HCT116 (cell line): ENCODE results near the gene RABGEF1. TPM values are rescaled to one million over a fixed set of nuclear protein-coding genes. Genes with fewer than 3 reads are reported as not detected.
"Not testable (repeated sequence)": the region's sequence is repeated elsewhere in the genome, so short reads cannot be mapped to it uniquely, and the experiment has no call there.

ENCODE experiments used
- ATAC-seq: fragments of 200-7000 bp; cut with Tn5 transposase; 2 replicates; pipeline ENCODE4 v1.9.1; 2020; ENCODE audit warnings: mild to moderate bottlenecking, moderate library complexity
- BruUV-seq: library from RNA; stranded (reverse); fragments of 400-500 nt; replicated peaks from 2 replicates; lab custom pipeline; 2021; lab: Mats Ljungman, UMichigan
- CTCF ChIA-PET: fragments of 300-600 bp; sonication (Branson Sonifier 250); formaldehyde crosslinking; loops from one replicate; lab custom pipeline; 2021; ENCODE audit warnings: antibody characterized with exemption; lab: Charles Lee
- POLR2A ChIA-PET: fragments of 300-600, 350-600 bp; sonication (Branson Sonifier 250); formaldehyde crosslinking; loops from one replicate; lab custom pipeline; 2021; ENCODE audit warnings: antibody characterized with exemption; lab: Charles Lee
- RAD21 ChIA-PET, 2 experiments: fragments of 300-600 bp; sonication (Branson Sonifier 250); formaldehyde crosslinking; loops; one replicate each; lab custom pipeline; 2023; ENCODE audit warnings: low total read pairs in 2 of 2; ENCODE audit not compliant: uncharacterized antibody in 2 of 2, unreplicated experiment in 2 of 2, low non-redundant PET in 1 of 2; lab: Charles Lee
- DNase-seq: peaks from one replicate; pipeline ENCODE4 v3.0.0-alpha.2; 2010; ENCODE audit warnings: low read depth, low spot score
- H2AFZ ChIP-seq: fragments of 200-600 bp; shearing (Covaris generic), sonication (generic); 2 replicates; pipeline ENCODE4 v1.6.1; 2017; ENCODE audit warnings: low read depth, mixed run types, mixed read lengths, antibody characterized with exemption, low read length; ENCODE audit not compliant: poor library complexity, severe bottlenecking
- H3K27ac ChIP-seq: 2 replicates; pipeline ENCODE4 v1.5.1; 2012; ENCODE audit warnings: low read depth, low read length
- H3K27me3 ChIP-seq: fragments of 200-600 bp; sonication (generic); 2 replicates; pipeline ENCODE4 v1.6.1; 2016; ENCODE audit warnings: mixed run types, low read length, mixed read lengths; ENCODE audit not compliant: insufficient read depth
- H3K36me3 ChIP-seq, 2 experiments: fragments of 200-500 bp in 1 of 2; fragments of 200-600 bp in 1 of 2; sonication (Bioruptor generic) in 1 of 2; sonication (generic) in 1 of 2; 2 replicates each; pipeline versions ENCODE4 v1.5.1 to v1.6.1; 2014 to 2016; ENCODE audit warnings: low read length in 2 of 2, inconsistent platforms in 1 of 2, mixed read lengths in 1 of 2, mixed run types in 1 of 2; ENCODE audit not compliant: insufficient read depth in 2 of 2, control insufficient read depth in 1 of 2
- H3K4me1 ChIP-seq, 2 experiments: fragments of 200-600 bp in 1 of 2; sonication (generic) in 1 of 2; 2 replicates each; pipeline versions ENCODE4 v1.5.1 to v1.6.1; 2012 to 2017; ENCODE audit warnings: low read length in 2 of 2, inconsistent platforms in 1 of 2, mild to moderate bottlenecking in 1 of 2, mixed read lengths in 1 of 2, mixed run types in 1 of 2, moderate library complexity in 1 of 2; ENCODE audit not compliant: insufficient read depth in 2 of 2, control insufficient read depth in 1 of 2
- H3K4me2 ChIP-seq: fragments of 200-600 bp; sonication (generic); 2 replicates; pipeline ENCODE4 v1.6.1; 2017; ENCODE audit warnings: mixed run types, low read length, mixed read lengths
- H3K4me3 ChIP-seq, 2 experiments: fragments of 200-600 bp in 1 of 2; sonication (generic) in 1 of 2; replicated peaks in 1 of 2; 2 replicates each; pipeline ENCODE4 v1.5.1; 2011 to 2016; ENCODE audit warnings: low read length in 2 of 2, control low read depth in 1 of 2, low read depth in 1 of 2, mild to moderate bottlenecking in 1 of 2, mixed read lengths in 1 of 2, mixed run types in 1 of 2
- H3K79me2 ChIP-seq: fragments of 200-600 bp; sonication (generic); 2 replicates; pipeline ENCODE4 v1.6.1; 2017; ENCODE audit warnings: mild to moderate bottlenecking, mixed run types, low read length, moderate library complexity, mixed read lengths; ENCODE audit not compliant: insufficient read depth
- H3K9ac ChIP-seq: fragments of 200-600 bp; sonication (generic); 2 replicates; pipeline ENCODE4 v1.6.1; 2016; ENCODE audit warnings: low read length, mixed read lengths
- H3K9me2 ChIP-seq: fragments of 200-600 bp; sonication (generic), shearing (Covaris generic); 2 replicates; pipeline ENCODE4 v1.6.1; 2017; ENCODE audit warnings: mixed run types, mild to moderate bottlenecking, moderate library complexity; ENCODE audit not compliant: insufficient read depth
- H3K9me3 ChIP-seq, 2 experiments: fragments of 200-500 bp in 1 of 2; fragments of 200-600 bp in 1 of 2; sonication (Bioruptor generic) in 1 of 2; sonication (generic) in 1 of 2; 2 replicates each; pipeline ENCODE4 v1.6.1; 2014 to 2017; ENCODE audit warnings: low read length in 2 of 2, mixed read lengths in 2 of 2, inconsistent platforms in 1 of 2, low read depth in 1 of 2, mild to moderate bottlenecking in 1 of 2, mixed run types in 1 of 2, moderate library complexity in 1 of 2; ENCODE audit not compliant: control insufficient read depth in 1 of 2, insufficient read depth in 1 of 2
- H4K20me1 ChIP-seq: fragments of 200-600 bp; sonication (generic), shearing (Covaris generic); 2 replicates; pipeline ENCODE4 v1.6.1; 2017; ENCODE audit warnings: mixed run types, mild to moderate bottlenecking, moderate library complexity; ENCODE audit not compliant: insufficient read depth
- POLR2A ChIP-seq: IDR thresholded peaks from 2 replicates; pipeline ENCODE4 v1.7.0; 2011; ENCODE audit warnings: borderline replicate concordance; ENCODE audit not compliant: insufficient read depth, insufficient read length; ENCODE audit errors: extremely low read depth
- POLR2AphosphoS5 ChIP-seq: IDR thresholded peaks from 2 replicates; pipeline ENCODE4 v1.6.1; 2011; ENCODE audit warnings: mild to moderate bottlenecking, low read depth, low read length, moderate library complexity
- RAD21 ChIP-seq: IDR thresholded peaks from 2 replicates; pipeline ENCODE4 v1.6.1; 2012; ENCODE audit warnings: low read depth, mild to moderate bottlenecking
- SIN3A ChIP-seq: IDR thresholded peaks from 2 replicates; pipeline ENCODE4 v1.6.1; 2012; ENCODE audit warnings: low read depth
- SRF ChIP-seq: IDR thresholded peaks from 2 replicates; pipeline ENCODE4 v1.6.1; 2012; ENCODE audit warnings: low read depth
- ZNF274 ChIP-seq: fragments of 200-500 bp; sonication (Bioruptor generic); IDR thresholded peaks from 2 replicates; pipeline ENCODE4 v1.6.1; 2014; ENCODE audit warnings: mild to moderate bottlenecking, low read depth, low read length, inconsistent platforms
- intact Hi-C: fragments of 100-400 bp; cut with micrococcal nuclease; formaldehyde crosslinking; loops from 2 replicates; pipeline ENCODE4 v1.10.0; 2022
- total RNA-seq: library from RNA; stranded (reverse); gene quantifications from one replicate; pipeline ENCODE4 v1.2.1, GENCODE V29; 2021; ENCODE audit not compliant: unreplicated experiment

The RABGEF1 gene
- total RNA-seq, 1 experiment from 2014 or later: 22.9 TPM

- no peak for ATAC-seq
- H3K9me3 ChIP-seq: no peaks in the 10 kb centered on the region
- H2AFZ ChIP-seq: no peak overlapping the region
- TF ChIP-seq POLR2AphosphoS5: no peak
- TF ChIP-seq POLR2A: no peak
- TF ChIP-seq SIN3A: no peak
- TF ChIP-seq SRF: no peak
- TF ChIP-seq RAD21: no peak
- TF ChIP-seq ZNF274: no peak
- TF ChIP-seq, all 23 proteins: peak for 0
- RAD21 ChIA-PET: no interaction called here
- intact Hi-C loops: no loop called here
- H3K4me2 ChIP-seq: no peak overlapping the region
- H3K9ac ChIP-seq: no peak overlapping the region
- H4K20me1 ChIP-seq: no peaks in the 10 kb centered on the region; the same call in 1 of the 2 replicates
- CTCF ChIA-PET: no interaction called here
- peaks cover 2 to 22% of the 10 kb centered on the region in 2 experiments; a peak in 3 of 4 replicates for H3K36me3 ChIP-seq
- DNase-seq: no peak
- no peak overlapping the region for H3K27ac ChIP-seq
- peaks cover 39% of the 10 kb centered on the region for H3K79me2 ChIP-seq
- POLR2A ChIA-PET: no interaction called here
- no peaks in the 10 kb centered on the region for H3K9me2 ChIP-seq
- H3K4me1 ChIP-seq: no peaks in the 10 kb centered on the region
- BruUV-seq: no TSS peak
- no peak overlapping the region for H3K4me3 ChIP-seq
- no peaks in the 10 kb centered on the region for H3K27me3 ChIP-seq
Measured at GRCh38 chr7:66771795-66772194, 31.3 kb downstream of the RABGEF1 start.

DNA sequence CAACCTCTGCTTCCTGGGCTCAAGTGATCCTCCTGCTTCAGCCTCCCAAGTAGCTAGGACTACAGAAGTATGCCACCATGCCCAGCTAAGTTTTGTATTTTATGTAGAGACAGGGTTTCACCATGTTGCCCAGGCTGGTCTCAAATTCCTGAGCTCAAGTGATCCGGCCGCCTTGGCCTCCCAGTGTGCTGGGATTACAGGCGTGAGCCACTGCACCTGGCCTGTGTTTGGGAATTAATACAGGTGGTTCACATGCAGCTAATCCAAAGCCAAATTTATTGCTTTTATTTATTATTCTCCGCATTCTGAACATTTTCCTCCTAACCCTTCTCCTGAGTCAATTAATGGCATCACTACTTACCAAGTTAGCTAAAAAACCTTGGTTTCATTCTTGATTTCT is 33.2 kb downstream of the RABGEF1 start:
- H3K9ac ChIP-seq, H3K4me1 ChIP-seq, H3K4me3 ChIP-seq, ATAC-seq, H2AFZ ChIP-seq, intact Hi-C loops, H3K9me2 ChIP-seq, RAD21 ChIA-PET, H3K9me3 ChIP-seq, DNase-seq, H3K4me2 ChIP-seq, BruUV-seq, H3K27ac ChIP-seq, POLR2A ChIA-PET, CTCF ChIA-PET, H3K27me3 ChIP-seq, H4K20me1 ChIP-seq: not testable (repeated sequence)
- H3K36me3 ChIP-seq: peaks cover 7 to 27% of the 10 kb centered on the region in 2 experiments
- H3K79me2 ChIP-seq: peaks cover 34% of the 10 kb centered on the region; the same call in 1 of the 2 replicates
